HL-60 (cell line): Measurements from ENCODE around the gene ACE.

Experiments used
- POLR2AphosphoS5 ChIP-seq: IDR thresholded peaks from 2 replicates; pipeline ENCODE4 v1.6.1; 2012; ENCODE audit warnings: low read depth
- TF ChIP-seq, protein P1 (sequence below): IDR thresholded peaks from one replicate; pipeline ENCODE4 v1.5.1; 2011; ENCODE audit warnings: low read length, control low read depth, inconsistent platforms; ENCODE audit not compliant: insufficient read depth

DNA sequence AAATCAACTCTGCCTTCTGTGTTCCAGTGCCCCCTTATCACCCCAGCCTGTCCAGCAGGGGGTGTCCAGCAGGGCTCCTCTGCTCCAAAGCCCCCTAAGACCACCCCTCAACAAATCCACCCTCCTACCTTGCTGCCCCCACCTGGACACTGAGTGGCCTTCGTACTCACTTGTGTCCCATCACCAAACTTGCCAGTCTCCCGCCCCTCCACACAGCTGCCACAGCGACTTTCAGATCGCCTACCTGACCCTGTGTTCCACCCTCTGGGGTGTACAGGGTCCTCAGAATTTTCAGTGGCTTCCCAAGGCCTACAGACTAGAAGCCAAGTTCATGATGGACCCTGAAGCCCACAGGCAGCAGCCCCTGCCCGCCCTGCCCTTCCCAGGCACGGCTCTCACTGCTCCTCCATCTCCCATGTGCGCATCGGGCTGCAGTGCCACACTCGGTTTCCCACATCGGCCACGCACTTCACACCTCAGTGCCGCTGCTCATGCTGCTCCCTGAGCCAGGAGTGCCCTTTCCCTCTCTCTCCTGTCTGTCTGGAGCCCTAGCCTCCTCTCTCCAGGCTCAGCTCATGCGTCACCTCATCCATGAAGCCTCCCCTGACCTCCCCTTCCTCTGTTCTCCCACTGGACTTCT is 58.1 kb downstream of the ACE start:
- TF ChIP-seq, protein P1, sequence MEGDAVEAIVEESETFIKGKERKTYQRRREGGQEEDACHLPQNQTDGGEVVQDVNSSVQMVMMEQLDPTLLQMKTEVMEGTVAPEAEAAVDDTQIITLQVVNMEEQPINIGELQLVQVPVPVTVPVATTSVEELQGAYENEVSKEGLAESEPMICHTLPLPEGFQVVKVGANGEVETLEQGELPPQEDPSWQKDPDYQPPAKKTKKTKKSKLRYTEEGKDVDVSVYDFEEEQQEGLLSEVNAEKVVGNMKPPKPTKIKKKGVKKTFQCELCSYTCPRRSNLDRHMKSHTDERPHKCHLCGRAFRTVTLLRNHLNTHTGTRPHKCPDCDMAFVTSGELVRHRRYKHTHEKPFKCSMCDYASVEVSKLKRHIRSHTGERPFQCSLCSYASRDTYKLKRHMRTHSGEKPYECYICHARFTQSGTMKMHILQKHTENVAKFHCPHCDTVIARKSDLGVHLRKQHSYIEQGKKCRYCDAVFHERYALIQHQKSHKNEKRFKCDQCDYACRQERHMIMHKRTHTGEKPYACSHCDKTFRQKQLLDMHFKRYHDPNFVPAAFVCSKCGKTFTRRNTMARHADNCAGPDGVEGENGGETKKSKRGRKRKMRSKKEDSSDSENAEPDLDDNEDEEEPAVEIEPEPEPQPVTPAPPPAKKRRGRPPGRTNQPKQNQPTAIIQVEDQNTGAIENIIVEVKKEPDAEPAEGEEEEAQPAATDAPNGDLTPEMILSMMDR, result no peak
- TF ChIP-seq POLR2AphosphoS5, result no peak
